ENCODE measurements around the gene AQP12B. TPM values are rescaled to one million over a fixed set of nuclear protein-coding genes. Genes with fewer than 3 reads are reported as not detected.
"Not testable (repeated sequence)": the region's sequence is repeated elsewhere in the genome, so short reads cannot be mapped to it uniquely, and the experiment has no call there.

The AQP12B gene
- not detected in 2 replicates for total RNA-seq

DNA sequence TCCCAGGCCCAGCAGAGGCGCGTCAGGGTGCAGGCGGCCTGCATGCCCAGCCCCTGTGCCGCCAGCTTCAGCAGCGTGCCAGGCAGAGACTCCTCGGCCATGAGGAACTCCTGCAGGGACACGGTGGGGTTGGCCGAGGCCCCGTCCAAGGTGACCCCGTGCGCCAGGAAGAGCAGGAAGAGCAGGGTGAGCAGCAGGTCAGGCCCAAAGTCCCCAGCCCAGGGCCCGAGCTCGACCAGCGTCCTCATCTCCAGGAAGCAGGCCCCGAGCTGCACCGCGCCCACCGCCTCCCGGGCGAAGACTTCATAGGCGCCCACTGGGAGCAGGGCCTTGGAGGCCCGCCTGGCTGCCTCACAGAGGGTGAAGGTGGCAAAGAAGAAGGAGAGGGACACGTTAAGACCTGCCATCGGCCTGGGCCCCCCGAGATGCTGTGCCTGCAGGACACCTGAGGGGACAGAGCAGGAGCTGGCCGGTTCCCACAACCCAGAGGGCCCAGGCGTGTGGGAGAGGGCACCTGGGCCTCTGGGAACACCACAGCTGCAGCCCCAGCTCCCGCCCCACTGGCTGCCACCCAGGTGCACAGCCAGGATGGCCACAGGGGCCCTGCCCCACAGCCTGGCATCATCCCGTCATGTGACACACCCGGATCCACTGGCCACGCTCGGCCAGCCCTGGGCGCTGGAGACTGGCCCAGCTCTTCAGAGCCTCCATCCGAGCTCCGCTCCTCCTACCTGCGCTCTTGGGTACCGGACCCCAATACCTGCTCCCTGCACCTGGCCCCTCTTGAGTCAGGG, at the start of gene AQP12B:
TSS of gene AQP12B (minus strand) at position 455 of the 794 bp plus-strand sequence. CDS start at position 407, 48 bp downstream.
- H3K36me3 ChIP-seq (ENCODE audit: control insufficient read depth, insufficient read depth, low read length); H3K4me3 ChIP-seq (ENCODE audit: low read depth, low read length); DNase-seq (ENCODE audit: low read depth); H3K27me3 ChIP-seq (ENCODE audit: control insufficient read depth, insufficient read depth, low read length): not testable (repeated sequence)
- peak; percentile 58 for FAIRE-seq

DNA sequence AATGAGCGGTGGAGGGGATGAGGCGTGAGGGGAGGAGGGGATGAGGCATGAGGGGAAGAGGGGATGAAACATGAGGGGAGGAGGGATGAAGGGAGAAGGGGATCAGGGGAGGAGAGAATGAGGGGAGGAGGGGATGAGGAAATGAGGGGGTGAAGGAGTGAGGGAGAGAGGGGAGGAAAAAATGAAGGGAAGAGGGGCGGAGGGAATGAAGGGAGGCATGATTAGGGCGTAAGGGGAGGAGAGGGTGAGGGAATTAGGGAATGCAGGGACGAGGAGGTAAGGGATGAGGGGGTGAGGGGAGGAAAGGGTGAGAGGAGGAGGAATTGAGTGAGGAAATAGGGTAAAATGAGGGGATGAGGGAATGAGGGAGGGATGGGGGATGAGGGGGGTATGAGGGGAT, 49.5 kb upstream of the AQP12B start:
- FAIRE-seq, result no peak
- H3K4me3 ChIP-seq (ENCODE audit: low read depth, low read length), result no peak overlapping the region
- TF ChIP-seq, protein P1, sequence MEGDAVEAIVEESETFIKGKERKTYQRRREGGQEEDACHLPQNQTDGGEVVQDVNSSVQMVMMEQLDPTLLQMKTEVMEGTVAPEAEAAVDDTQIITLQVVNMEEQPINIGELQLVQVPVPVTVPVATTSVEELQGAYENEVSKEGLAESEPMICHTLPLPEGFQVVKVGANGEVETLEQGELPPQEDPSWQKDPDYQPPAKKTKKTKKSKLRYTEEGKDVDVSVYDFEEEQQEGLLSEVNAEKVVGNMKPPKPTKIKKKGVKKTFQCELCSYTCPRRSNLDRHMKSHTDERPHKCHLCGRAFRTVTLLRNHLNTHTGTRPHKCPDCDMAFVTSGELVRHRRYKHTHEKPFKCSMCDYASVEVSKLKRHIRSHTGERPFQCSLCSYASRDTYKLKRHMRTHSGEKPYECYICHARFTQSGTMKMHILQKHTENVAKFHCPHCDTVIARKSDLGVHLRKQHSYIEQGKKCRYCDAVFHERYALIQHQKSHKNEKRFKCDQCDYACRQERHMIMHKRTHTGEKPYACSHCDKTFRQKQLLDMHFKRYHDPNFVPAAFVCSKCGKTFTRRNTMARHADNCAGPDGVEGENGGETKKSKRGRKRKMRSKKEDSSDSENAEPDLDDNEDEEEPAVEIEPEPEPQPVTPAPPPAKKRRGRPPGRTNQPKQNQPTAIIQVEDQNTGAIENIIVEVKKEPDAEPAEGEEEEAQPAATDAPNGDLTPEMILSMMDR (IDR thresholded peaks at IDR 0.05; ENCODE audit: insufficient read depth, low read length, severe bottlenecking), result no peak
- H3K27me3 ChIP-seq (ENCODE audit: control insufficient read depth, insufficient read depth, low read length), result no peaks in the 10 kb centered on the region
- DNase-seq (ENCODE audit: low read depth), result no peak
- H3K36me3 ChIP-seq (ENCODE audit: control insufficient read depth, insufficient read depth, low read length), result no peaks in the 10 kb centered on the region

GRCh38 chr2:240731178-240731545, 48.5 kb upstream of the AQP12B start:
- FAIRE-seq, result no peak
- no peaks in the 10 kb centered on the region for H3K36me3 ChIP-seq (ENCODE audit: control insufficient read depth, insufficient read depth, low read length)
- no peaks in the 10 kb centered on the region for H3K27me3 ChIP-seq (ENCODE audit: control insufficient read depth, insufficient read depth, low read length)

GRCh38 chr2:240730501-240731177, 48.0 kb upstream of the AQP12B start:
- FAIRE-seq (no peak), DNase-seq (ENCODE audit: low read depth) (no peak)
- TF ChIP-seq, protein P1 (IDR thresholded peaks at IDR 0.05; ENCODE audit: insufficient read depth, low read length, severe bottlenecking), result no peak
- Histone ChIP-seq H3K4me3 (ENCODE audit: low read depth, low read length) (no peak overlapping the region), H3K36me3 (ENCODE audit: control insufficient read depth, insufficient read depth, low read length) (no peaks in the 10 kb centered on the region), H3K27me3 (ENCODE audit: control insufficient read depth, insufficient read depth, low read length) (no peaks in the 10 kb centered on the region)

More at GRCh38 chr2:240731178-240731545, 48.5 kb upstream of the AQP12B start:
- no peak for DNase-seq (ENCODE audit: low read depth)
- TF ChIP-seq, protein P1 (IDR thresholded peaks at IDR 0.05; ENCODE audit: insufficient read depth, low read length, severe bottlenecking), result no peak
- no peak overlapping the region for H3K4me3 ChIP-seq (ENCODE audit: low read depth, low read length)

GRCh38 chr2:240728827-240729226, 46.1 kb upstream of the AQP12B start:
- no peak overlapping the region for H3K4me3 ChIP-seq (ENCODE audit: low read depth, low read length)
- no peaks in the 10 kb centered on the region for H3K36me3 ChIP-seq (ENCODE audit: control insufficient read depth, insufficient read depth, low read length)
- no peaks in the 10 kb centered on the region for H3K27me3 ChIP-seq (ENCODE audit: control insufficient read depth, insufficient read depth, low read length)
- no peak for DNase-seq (ENCODE audit: low read depth)
- TF ChIP-seq, protein P1 (IDR thresholded peaks at IDR 0.05; ENCODE audit: insufficient read depth, low read length, severe bottlenecking), result no peak
- FAIRE-seq, result peak; percentile 89

DNA sequence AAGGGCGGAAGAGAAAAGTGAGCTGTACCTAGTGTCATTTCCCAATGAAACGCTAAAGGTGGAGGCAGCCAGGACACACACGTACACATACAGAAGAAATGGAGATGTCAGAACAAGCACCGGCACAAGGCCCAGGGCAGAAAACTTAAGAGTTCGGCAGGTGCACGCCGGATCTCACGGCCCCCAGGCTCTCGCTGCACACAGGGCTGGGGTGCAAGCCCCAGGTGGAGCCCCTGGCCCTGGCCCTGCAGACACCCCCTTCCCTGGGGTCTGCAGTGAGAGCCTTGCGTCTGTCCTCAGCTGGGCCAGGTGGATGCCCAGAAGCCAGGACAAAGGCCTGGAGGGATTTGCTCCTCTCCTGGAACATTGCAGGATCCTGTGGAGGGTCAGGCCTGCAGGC, 45.7 kb upstream of the AQP12B start:
- FAIRE-seq (no peak), DNase-seq (ENCODE audit: low read depth) (no peak)
- TF ChIP-seq, protein P1 (IDR thresholded peaks at IDR 0.05; ENCODE audit: insufficient read depth, low read length, severe bottlenecking), result no peak
- Histone ChIP-seq H3K36me3 (ENCODE audit: control insufficient read depth, insufficient read depth, low read length) (no peaks in the 10 kb centered on the region), H3K4me3 (ENCODE audit: low read depth, low read length) (no peak overlapping the region), H3K27me3 (ENCODE audit: control insufficient read depth, insufficient read depth, low read length) (no peaks in the 10 kb centered on the region)

All from bronchial epithelial cell (primary cell).